H1 (cell line): Measurements from ENCODE around the gene GEN1. TPM values are rescaled to one million over a fixed set of nuclear protein-coding genes. Genes with fewer than 3 reads are reported as not detected.

Experiments
- CTCF ChIA-PET: fragments of 300-600 bp; sonication (Branson Sonifier 250); formaldehyde crosslinking; loops from one replicate; lab custom pipeline; 2021; ENCODE audit not compliant: partially characterized antibody; lab: Charles Lee
- POLR2A ChIA-PET: fragments of 300-600 bp; sonication (Branson Sonifier 250); formaldehyde crosslinking; loops from one replicate; lab custom pipeline; 2021; ENCODE audit warnings: inconsistent platforms; ENCODE audit not compliant: partially characterized antibody; lab: Charles Lee
- DNase-seq, 2 experiments: peaks; one replicate each; pipeline versions ENCODE4 v3.0.0 to v3.0.0-alpha.2; 2010 to 2022; ENCODE audit warnings: low spot score in 2 of 2, low read depth in 1 of 2, mixed read lengths in 1 of 2
- FAIRE-seq: peaks from 2 replicates; lab custom pipeline; 2011; peaks lifted over from hg19 to GRCh38; lab: Jason Lieb, UNC
- H2AFZ ChIP-seq: 2 replicates; pipeline ENCODE4 v1.8.1; 2012; ENCODE audit warnings: low read length, inconsistent platforms
- H2AK5ac ChIP-seq: 2 replicates; pipeline ENCODE4 v1.6.1; 2013; ENCODE audit warnings: low read depth, low read length
- H2BK120ac ChIP-seq: replicated peaks from 2 replicates; pipeline ENCODE3; 2013; ENCODE audit warnings: low read depth, low read length, inconsistent platforms
- H2BK12ac ChIP-seq: 2 replicates; pipeline ENCODE4 v1.6.1; 2013; ENCODE audit warnings: low read depth, low read length
- H2BK15ac ChIP-seq: 2 replicates; pipeline ENCODE4 v1.6.1; 2013; ENCODE audit warnings: low read length
- H2BK20ac ChIP-seq: 2 replicates; pipeline ENCODE4 v1.6.1; 2013; ENCODE audit warnings: low read length
- H2BK5ac ChIP-seq: 2 replicates; pipeline ENCODE4 v1.6.1; 2013; ENCODE audit warnings: low read depth, low read length
- H3K14ac ChIP-seq: 2 replicates; pipeline ENCODE4 v1.6.1; 2013; ENCODE audit warnings: inconsistent platforms; ENCODE audit not compliant: insufficient read length
- H3K18ac ChIP-seq: 2 replicates; pipeline ENCODE4 v1.6.1; 2013; ENCODE audit warnings: low read length; ENCODE audit errors: extremely low read depth
- H3K23ac ChIP-seq: 2 replicates; pipeline ENCODE4 v1.6.1; 2013; ENCODE audit warnings: inconsistent platforms; ENCODE audit not compliant: insufficient read length
- H3K23me2 ChIP-seq: 2 replicates; pipeline ENCODE4 v1.6.1; 2013; ENCODE audit warnings: low read depth, low read length
- H3K27ac ChIP-seq: 2 replicates; pipeline ENCODE4 v1.6.1; 2011; ENCODE audit warnings: low read depth, low read length, inconsistent platforms
- H3K27me3 ChIP-seq, 4 experiments: replicated peaks in 1 of 4; 1 replicate in 1 of 4; 2 replicates in 3 of 4; pipeline versions ENCODE4 v1.6.1 to v1.8.1; 2011 to 2013; ENCODE audit warnings: low read length in 3 of 4, mild to moderate bottlenecking in 3 of 4, inconsistent platforms in 2 of 4, mixed read lengths in 2 of 4, moderate library complexity in 1 of 4; ENCODE audit not compliant: control insufficient read depth in 3 of 4, insufficient read depth in 3 of 4; ENCODE audit errors: extremely low read depth in 1 of 4
- H3K36me3 ChIP-seq, 4 experiments: 2 replicates each; pipeline versions ENCODE4 v1.6.1 to v1.8.1; 2011 to 2013; ENCODE audit warnings: mild to moderate bottlenecking in 4 of 4, low read length in 3 of 4, moderate library complexity in 2 of 4, control low read depth in 1 of 4, inconsistent platforms in 1 of 4; ENCODE audit not compliant: insufficient read depth in 4 of 4, control insufficient read depth in 2 of 4
- H3K4ac ChIP-seq: replicated peaks from 2 replicates; pipeline ENCODE3; 2013; ENCODE audit warnings: low read length, low read depth, mixed read lengths, inconsistent platforms; ENCODE audit not compliant: insufficient read length
- H3K4me1 ChIP-seq, 4 experiments: replicated peaks in 1 of 4; 1 replicate in 1 of 4; 2 replicates in 3 of 4; pipeline versions ENCODE4 v1.6.1 to v1.8.1; 2011 to 2013; ENCODE audit warnings: low read length in 3 of 4, inconsistent platforms in 2 of 4, mixed read lengths in 1 of 4; ENCODE audit not compliant: insufficient read depth in 4 of 4, control insufficient read depth in 3 of 4
- H3K4me2 ChIP-seq, 2 experiments: 2 replicates each; pipeline versions ENCODE4 v1.6.1 to v1.8.1; 2011 to 2013; ENCODE audit warnings: low read depth in 2 of 2, low read length in 2 of 2, control low read depth in 1 of 2, inconsistent platforms in 1 of 2, mild to moderate bottlenecking in 1 of 2; ENCODE audit not compliant: insufficient read depth in 1 of 2
- H3K4me3 ChIP-seq, 4 experiments: fragments of 200-600, 300-600 bp in 1 of 4; sonication (generic), shearing (Covaris generic), sonication (Bioruptor Twin) in 1 of 4; 2 replicates each; pipeline versions ENCODE4 v1.5.1 to v1.8.1; 2011 to 2016; ENCODE audit warnings: low read length in 4 of 4, low read depth in 3 of 4, control low read depth in 2 of 4, inconsistent platforms in 2 of 4, mild to moderate bottlenecking in 2 of 4, mixed read lengths in 1 of 4, moderate library complexity in 1 of 4; ENCODE audit not compliant: insufficient read depth in 2 of 4; ENCODE audit errors: extremely low read depth in 1 of 4
- H3K56ac ChIP-seq: replicated peaks from 2 replicates; pipeline ENCODE3; 2013; ENCODE audit warnings: low read depth, mild to moderate bottlenecking, mixed read lengths, low read length, inconsistent platforms; ENCODE audit not compliant: insufficient read length
- H3K79me1 ChIP-seq: 2 replicates; pipeline ENCODE4 v1.6.1; 2013; ENCODE audit warnings: low read depth, low read length, control low read depth
- H3K79me2 ChIP-seq, 2 experiments: 2 replicates each; pipeline versions ENCODE4 v1.6.1 to v1.8.1; 2012 to 2013; ENCODE audit warnings: low read length in 2 of 2, mild to moderate bottlenecking in 2 of 2, inconsistent platforms in 1 of 2; ENCODE audit not compliant: insufficient read depth in 2 of 2, control insufficient read depth in 1 of 2
- H3K9ac ChIP-seq, 4 experiments: replicated peaks in 1 of 4; 1 replicate in 1 of 4; 2 replicates in 3 of 4; pipeline versions ENCODE4 v1.6.1 to v1.8.1; 2011 to 2013; ENCODE audit warnings: low read depth in 3 of 4, low read length in 3 of 4, control low read depth in 2 of 4, mild to moderate bottlenecking in 2 of 4, moderate library complexity in 2 of 4, inconsistent platforms in 1 of 4; ENCODE audit errors: extremely low read depth in 1 of 4
- H3K9me3 ChIP-seq, 2 experiments: 2 replicates each; pipeline versions ENCODE4 v1.6.1 to v1.8.1; 2012 to 2013; ENCODE audit warnings: mild to moderate bottlenecking in 2 of 2, moderate library complexity in 2 of 2, control low read depth in 1 of 2, inconsistent platforms in 1 of 2, low read depth in 1 of 2, low read length in 1 of 2, mixed read lengths in 1 of 2; ENCODE audit not compliant: insufficient read depth in 2 of 2
- H4K20me1 ChIP-seq, 2 experiments: replicated peaks in 1 of 2; 2 replicates each; pipeline versions ENCODE3 to v1.8.1; 2011 to 2013; ENCODE audit warnings: inconsistent platforms in 2 of 2, low read length in 2 of 2, mild to moderate bottlenecking in 1 of 2; ENCODE audit not compliant: insufficient read depth in 2 of 2, control insufficient read depth in 1 of 2
- H4K5ac ChIP-seq: 2 replicates; pipeline ENCODE4 v1.6.1; 2013; ENCODE audit warnings: low read length, low read depth, mixed read lengths, inconsistent platforms; ENCODE audit not compliant: insufficient read length
- H4K8ac ChIP-seq: 2 replicates; pipeline ENCODE4 v1.8.0; 2013; ENCODE audit warnings: mild to moderate bottlenecking, moderate library complexity, low read length, inconsistent platforms; ENCODE audit not compliant: insufficient read depth; ENCODE audit errors: extremely low read depth
- H4K91ac ChIP-seq: replicated peaks from 2 replicates; pipeline ENCODE3; 2013; ENCODE audit warnings: low read length, mixed read lengths, inconsistent platforms; ENCODE audit not compliant: insufficient read length
- CBX8 ChIP-seq: fragments of 300-800, 300-1000 bp; sonication (generic); IDR thresholded peaks from 2 replicates; pipeline ENCODE4 v1.7.1; 2016; ENCODE audit warnings: low read depth, low read length, borderline replicate concordance
- EGR1 ChIP-seq: IDR thresholded peaks from 2 replicates; pipeline ENCODE4 v1.6.1; 2011; ENCODE audit warnings: low read depth, low read length, borderline replicate concordance
- HDAC6 ChIP-seq: IDR thresholded peaks from one replicate; pipeline ENCODE4 v1.7.1; 2012; ENCODE audit warnings: low read depth, mild to moderate bottlenecking, inconsistent platforms, low read length, moderate library complexity
- KDM1A ChIP-seq: fragments of 200-600, 300-600 bp; sonication (generic); IDR thresholded peaks from 2 replicates; pipeline ENCODE4 v1.7.1; 2016; ENCODE audit warnings: mild to moderate bottlenecking, low read length, borderline replicate concordance
- MAFK ChIP-seq: IDR thresholded peaks from 2 replicates; pipeline ENCODE4 v1.6.1; 2012; ENCODE audit warnings: low read depth, mild to moderate bottlenecking, improper control_type of control experiment, low read length
- NRF1 ChIP-seq: IDR thresholded peaks from 2 replicates; pipeline ENCODE4 v1.6.1; 2011; ENCODE audit warnings: mild to moderate bottlenecking, low read depth, low read length, improper control_type of control experiment
- POLR2AphosphoS5 ChIP-seq: IDR thresholded peaks from 2 replicates; pipeline ENCODE4 v1.6.1; 2011; ENCODE audit warnings: low read depth, low read length
- YY1 ChIP-seq: IDR thresholded peaks from 2 replicates; pipeline ENCODE4 v1.6.1; 2011; ENCODE audit warnings: low read depth, mild to moderate bottlenecking, low read length
- whole genome bisulfite sequencing, 2 experiments: shearing (Covaris generic) in 1 of 2; methylation state at CpG; one replicate each; pipeline versions ENCODE4 v1.1.6 to v1.1.7; 2013 to 2015; ENCODE audit warnings: low lambda C conversion rate in 2 of 2, mixed read lengths in 2 of 2, inconsistent platforms in 1 of 2, low coverage in 1 of 2, missing lambda C conversion rate in 1 of 2; ENCODE audit not compliant: insufficient replicate concordance in 2 of 2, insufficient coverage in 1 of 2, insufficient read length in 1 of 2; ENCODE audit errors: extremely low coverage in 1 of 2, missing lambda C conversion rate in 1 of 2; 5-methylcytosine and 5-hydroxymethylcytosine counted together
- polyA plus RNA-seq, 7 experiments: library from polyadenylated mRNA; depleted of rRNA in 3 of 7; stranded (reverse) in 5 of 7; unstranded in 2 of 7; fragments of >200 nt in 5 of 7; fragments of 200-250 nt in 2 of 7; gene quantifications; 1 replicate in 5 of 7; 2 replicates in 1 of 7; 4 replicates in 1 of 7; pipeline versions ENCODE4 v1.2.1 to v1.2.3, GENCODE V29; 2011 to 2013; ENCODE audit warnings: missing spikeins in 2 of 7, mixed read lengths in 2 of 7
- total RNA-seq: library from RNA; stranded (reverse); fragmentation: NEBNext Ultra II Directional; extraction: Animal tissue kit (Norgen Biotek cat#: 25700); gene quantifications from 2 replicates; pipeline ENCODE4 v1.2.1, GENCODE V29; 2021
- TF ChIP-seq, protein P1 (sequence below), 3 experiments: IDR thresholded peaks; 1 replicate in 2 of 3; 2 replicates in 1 of 3; pipeline versions ENCODE4 v1.5.1 to v1.6.1; 2011; ENCODE audit warnings: low read length in 3 of 3, mild to moderate bottlenecking in 3 of 3, inconsistent platforms in 2 of 3, low read depth in 1 of 3, moderate library complexity in 1 of 3; ENCODE audit not compliant: insufficient read depth in 1 of 3; ENCODE audit errors: control extremely low read depth in 1 of 3
- TF ChIP-seq, protein P2 (sequence below): IDR thresholded peaks from 2 replicates; pipeline ENCODE4 v1.6.1; 2012; ENCODE audit warnings: inconsistent platforms

GEN1 gene
- total and polyA plus RNA-seq, 2 of the 8 experiments (the other 6 are each of a cell fraction or from before 2014, with no cell fraction given), result 6.9 to 19.2 TPM

DNA sequence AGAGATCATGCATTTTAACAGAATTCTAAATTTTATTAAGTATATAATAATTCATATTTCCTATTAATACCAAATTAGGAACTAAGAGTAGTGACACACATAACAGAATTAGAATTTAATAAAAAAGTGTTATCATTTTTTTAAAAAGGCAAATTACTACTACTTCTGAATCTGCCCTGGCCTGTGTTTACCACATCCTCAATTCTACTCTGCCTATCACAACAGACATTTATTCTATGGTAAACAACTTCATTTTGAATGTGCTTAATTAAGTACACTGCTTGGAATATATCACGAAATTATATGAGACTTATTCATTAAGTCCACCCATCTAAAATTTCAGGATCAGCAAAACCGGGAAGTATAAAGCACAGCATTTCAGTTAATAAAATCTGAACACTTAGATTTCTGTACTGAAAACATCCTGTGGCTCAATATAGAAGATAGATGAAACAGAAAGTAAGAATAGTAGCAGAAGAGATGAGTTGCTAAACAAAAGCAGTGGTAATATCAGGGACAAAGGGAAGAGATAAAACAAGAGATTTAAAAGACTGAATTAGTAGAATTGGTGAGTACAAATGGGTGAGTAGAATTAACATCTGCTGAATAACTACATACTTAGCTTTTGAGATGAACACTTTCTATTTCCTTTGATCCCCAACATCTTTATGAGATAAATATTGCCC lies 4.0 kb upstream of the GEN1 start:
- Histone ChIP-seq H2AK5ac (no peak overlapping the region), H4K5ac (no peak overlapping the region), H2BK15ac (no peak overlapping the region), H3K14ac (no peak overlapping the region), H3K23ac (no peak overlapping the region), H4K8ac (no peak overlapping the region), H3K4me2 (no peak overlapping the region), H3K4me3 (no peak overlapping the region), H3K27me3 (no peaks in the 10 kb centered on the region), H4K20me1 (peaks cover 0 to 2% of the 10 kb centered on the region in 2 experiments), H2BK5ac (no peak overlapping the region), H3K79me2 (peaks cover 10 to 76% of the 10 kb centered on the region in 2 experiments), H3K4ac (no peak overlapping the region), H2BK12ac (no peak overlapping the region), H3K9ac (no peak overlapping the region), H3K4me1 (peaks cover 4 to 24% (median 9%) of the 10 kb centered on the region in 4 experiments), H3K79me1 (peaks cover 8% of the 10 kb centered on the region), H3K27ac (no peak overlapping the region), H2BK20ac (no peak overlapping the region), H2AFZ (no peak overlapping the region), H3K56ac (no peak overlapping the region), H3K9me3 (no peaks in the 10 kb centered on the region), H3K18ac (no peak overlapping the region), H2BK120ac (no peak overlapping the region), H4K91ac (no peak overlapping the region), H3K23me2 (peaks cover 3% of the 10 kb centered on the region; the same call in 1 of the 2 replicates), H3K36me3 (peaks cover 0 to 9% (median under 1%) of the 10 kb centered on the region in 4 experiments; a peak in 2 of 8 replicates)
- TF ChIP-seq, protein P1, sequence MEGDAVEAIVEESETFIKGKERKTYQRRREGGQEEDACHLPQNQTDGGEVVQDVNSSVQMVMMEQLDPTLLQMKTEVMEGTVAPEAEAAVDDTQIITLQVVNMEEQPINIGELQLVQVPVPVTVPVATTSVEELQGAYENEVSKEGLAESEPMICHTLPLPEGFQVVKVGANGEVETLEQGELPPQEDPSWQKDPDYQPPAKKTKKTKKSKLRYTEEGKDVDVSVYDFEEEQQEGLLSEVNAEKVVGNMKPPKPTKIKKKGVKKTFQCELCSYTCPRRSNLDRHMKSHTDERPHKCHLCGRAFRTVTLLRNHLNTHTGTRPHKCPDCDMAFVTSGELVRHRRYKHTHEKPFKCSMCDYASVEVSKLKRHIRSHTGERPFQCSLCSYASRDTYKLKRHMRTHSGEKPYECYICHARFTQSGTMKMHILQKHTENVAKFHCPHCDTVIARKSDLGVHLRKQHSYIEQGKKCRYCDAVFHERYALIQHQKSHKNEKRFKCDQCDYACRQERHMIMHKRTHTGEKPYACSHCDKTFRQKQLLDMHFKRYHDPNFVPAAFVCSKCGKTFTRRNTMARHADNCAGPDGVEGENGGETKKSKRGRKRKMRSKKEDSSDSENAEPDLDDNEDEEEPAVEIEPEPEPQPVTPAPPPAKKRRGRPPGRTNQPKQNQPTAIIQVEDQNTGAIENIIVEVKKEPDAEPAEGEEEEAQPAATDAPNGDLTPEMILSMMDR (IDR thresholded peaks at IDR 0.05; ENCODE audit: control extremely low read depth in 1 of 3, insufficient read depth in 1 of 3, low read depth in 1 of 3, low read length in 3 of 3), result no peak
- no peak for TF ChIP-seq YY1
- TF ChIP-seq POLR2AphosphoS5, result no peak
- TF ChIP-seq KDM1A, result no peak
- TF ChIP-seq MAFK, result no peak
- TF ChIP-seq NRF1, result no peak
- no peak for TF ChIP-seq EGR1
- TF ChIP-seq, protein P2, sequence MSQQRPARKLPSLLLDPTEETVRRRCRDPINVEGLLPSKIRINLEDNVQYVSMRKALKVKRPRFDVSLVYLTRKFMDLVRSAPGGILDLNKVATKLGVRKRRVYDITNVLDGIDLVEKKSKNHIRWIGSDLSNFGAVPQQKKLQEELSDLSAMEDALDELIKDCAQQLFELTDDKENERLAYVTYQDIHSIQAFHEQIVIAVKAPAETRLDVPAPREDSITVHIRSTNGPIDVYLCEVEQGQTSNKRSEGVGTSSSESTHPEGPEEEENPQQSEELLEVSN, result no peak
- no peak for TF ChIP-seq CBX8
- no peak for TF ChIP-seq HDAC6
- ChIA-PET POLR2A (interaction anchor here (0.9 kb wide), 1 partner anchor 210 kb away, joined by 4 read pairs; the partner anchor contains the start of gene VSNL1), CTCF (no interaction called here)
- 84% methylated on average over 2 of the region's 2 CpGs; no CpG with 5 or more reads in 1 of the 2 experiments for WGBS, 2 experiments
- FAIRE-seq (no peak), DNase-seq (no peak)
